Adrenal gland (tissue), 5 donors: Measurements from ENCODE around the gene CORO1C.

Experiments used
- CTCF ChIP-seq, 6 experiments: fragments of 450-650 bp in 4 of 6; fragments of 200-600 bp in 2 of 6; sonication (generic) in 1 of 6; IDR thresholded peaks; 1 replicate in 5 of 6; 2 replicates in 1 of 6; pipeline versions ENCODE4 v1.5.1 to v1.8.0; 2016 to 2021; ENCODE audit warnings: antibody characterized with exemption in 6 of 6, mild to moderate bottlenecking in 2 of 6, moderate library complexity in 1 of 6
- POLR2A ChIP-seq, 2 donors: fragments of 450-650 bp; IDR thresholded peaks; one replicate each; pipeline ENCODE4 v1.6.1; 2017; ENCODE audit warnings: antibody characterized with exemption in 2 of 2, mild to moderate bottlenecking in 2 of 2, moderate library complexity in 1 of 2
- donor health status: DM: no; HTN: no; CAD: no.

- TF ChIP-seq POLR2A (IDR thresholded peaks at IDR 0.05) = no peak
- TF ChIP-seq CTCF (IDR thresholded peaks at IDR 0.05) = no peak
These were observed 85.4 kb downstream of the CORO1C start for GRCh38 chr12:108645686-108646599.
